Caki2 (cell line): ENCODE results near the gene CCL19. TPM values are rescaled to one million over a fixed set of nuclear protein-coding genes. Genes with fewer than 3 reads are reported as not detected.
"Not testable (repeated sequence)": the region's sequence is repeated elsewhere in the genome, so short reads cannot be mapped to it uniquely, and the experiment has no call there.

Experiments
- DNase-seq: peaks from one replicate; pipeline ENCODE4 v3.0.0-alpha.2; 2015; ENCODE audit warnings: low read depth
- in situ Hi-C: cut with HindIII; loops from 2 replicates; pipeline ENCODE4 v1.10.0; 2016; ENCODE audit warnings: low sequenced_read_pairs, low pct_unique_long_range_greater_than_20kb, mixed read lengths
- total RNA-seq: library from RNA; depleted of rRNA; stranded (reverse); fragments of >200 nt; shearing (Covaris generic); gene quantifications from 2 replicates; pipeline ENCODE4 v1.2.3, GENCODE V29; 2014; ENCODE audit warnings: low replicate concordance; rRNA removed

The CCL19 gene
- not detected in 2 replicates for total RNA-seq

DNA sequence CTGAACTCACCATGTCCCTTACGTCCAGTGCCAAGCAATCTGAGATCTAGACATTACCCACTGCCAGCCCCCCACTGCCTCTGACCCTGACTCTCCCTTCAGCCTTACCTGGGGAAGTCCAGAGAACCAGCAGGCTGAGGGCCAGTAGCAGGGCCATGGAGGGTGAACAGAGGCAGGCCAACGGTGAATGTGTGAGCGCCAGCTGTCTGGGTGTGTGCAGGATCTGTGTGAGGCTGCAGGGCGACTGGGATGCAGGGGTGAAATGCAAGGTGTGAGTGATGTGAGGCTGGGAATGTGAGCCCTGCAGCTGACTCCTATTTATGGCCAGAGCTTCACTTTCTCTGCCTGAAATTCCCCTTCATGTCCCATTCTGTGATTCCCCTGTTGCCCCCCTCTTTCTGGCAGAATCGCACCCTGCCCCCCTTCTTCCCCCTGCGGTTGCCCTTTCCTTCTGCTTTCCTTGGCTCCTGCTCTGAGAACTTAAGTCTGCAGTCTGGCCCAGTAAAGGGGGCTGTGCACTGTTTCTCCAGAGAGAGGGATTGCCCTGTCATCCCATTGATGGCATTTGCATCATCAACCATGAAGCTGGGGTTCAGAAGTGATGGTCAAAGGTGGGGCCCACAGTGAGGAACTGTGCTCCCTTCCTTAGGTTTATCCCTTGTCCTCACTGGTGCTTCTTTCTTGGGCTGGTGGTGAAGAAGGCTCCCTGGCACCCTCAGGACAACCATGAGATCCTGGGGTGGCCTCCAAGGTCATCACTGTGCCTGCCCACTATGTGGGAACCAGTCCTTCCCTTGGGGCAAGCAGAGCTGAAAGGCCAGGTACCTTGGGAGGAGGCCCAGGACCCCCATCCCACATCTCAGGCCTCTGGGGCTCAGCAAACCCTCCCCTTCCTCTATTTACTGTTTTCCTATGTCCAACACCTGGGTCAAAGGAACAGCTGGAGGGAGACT is at the start of gene CCL19:
Gene CCL19 (minus strand): TSS at position 294 of the 953 bp plus-strand sequence. CDS start 137 bp downstream, at position 157.
- in situ Hi-C loops = no loop called here

DNA sequence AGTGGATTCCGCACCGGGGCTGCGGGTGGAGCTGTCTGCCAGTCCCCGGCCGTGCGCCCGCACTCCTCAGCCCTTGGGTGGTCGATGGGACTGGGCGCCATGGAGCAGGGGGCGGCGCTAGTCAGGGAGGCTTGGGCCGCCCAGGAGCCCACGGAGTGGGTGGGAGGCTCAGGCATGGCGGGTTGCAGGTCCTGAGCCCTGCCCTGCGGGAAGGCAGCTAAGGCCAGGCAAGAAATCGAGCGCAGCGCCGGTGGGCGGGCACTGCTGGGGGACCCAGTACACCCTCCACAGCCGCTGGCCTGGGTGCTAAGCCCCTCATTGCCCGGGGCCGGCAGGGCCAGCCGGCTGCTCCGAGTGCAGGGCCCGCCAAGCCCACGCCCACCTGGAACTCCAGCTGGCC is 49.1 kb upstream of the CCL19 start:
- DNase-seq, in situ Hi-C loops: not testable (repeated sequence)

More for the DNA sequence above, at the start of gene CCL19:
- DNase-seq = no peak

DNA sequence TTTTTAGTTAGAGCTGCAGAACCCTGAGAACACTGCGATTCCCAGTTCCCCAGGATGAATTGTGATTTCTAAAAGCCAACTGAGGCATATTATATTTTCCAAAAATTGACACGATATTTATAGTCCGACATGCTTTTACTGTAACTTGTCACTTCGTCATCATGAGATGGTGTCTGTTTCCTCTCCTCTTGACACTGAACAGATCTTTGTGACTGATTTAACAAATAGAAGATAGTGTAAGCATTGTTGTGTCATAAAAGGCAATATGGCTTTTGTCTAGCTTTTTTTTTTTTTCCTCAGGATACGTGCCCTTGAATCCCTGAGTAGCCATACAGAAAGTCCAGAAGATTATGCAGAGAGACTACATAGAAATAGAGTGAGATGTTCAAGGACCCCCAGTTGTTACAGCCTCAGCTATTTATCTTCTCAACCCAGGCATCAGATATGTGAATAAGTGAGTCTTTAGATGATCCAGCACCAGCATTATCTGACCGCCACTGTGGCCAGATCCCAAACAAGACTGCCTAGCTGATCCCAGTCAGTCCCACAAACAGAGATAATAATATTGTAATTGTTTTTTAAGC is 46.7 kb upstream of the CCL19 start:
- no peak for DNase-seq
- in situ Hi-C loops = no loop called here

DNA sequence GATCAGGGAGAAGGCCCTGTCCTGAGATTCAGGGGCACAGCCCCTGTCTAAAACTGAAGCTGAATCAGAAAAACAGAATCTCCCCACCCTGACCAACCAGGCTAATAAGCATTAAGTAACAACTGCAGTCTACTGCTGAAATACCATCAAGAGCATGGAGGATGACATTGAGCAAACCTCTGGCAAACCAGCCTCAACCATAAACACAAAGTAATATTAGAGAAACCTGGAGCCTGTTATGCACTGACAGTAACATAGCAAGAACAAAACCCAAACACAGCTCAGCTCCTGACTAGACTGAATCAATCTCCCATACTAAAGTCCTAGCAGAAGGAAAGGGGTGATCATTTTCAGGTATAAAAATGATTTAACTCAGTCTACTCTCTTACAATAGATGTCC is 43.6 kb upstream of the CCL19 start:
- in situ Hi-C loops = no loop called here
- DNase-seq = no peak

DNA sequence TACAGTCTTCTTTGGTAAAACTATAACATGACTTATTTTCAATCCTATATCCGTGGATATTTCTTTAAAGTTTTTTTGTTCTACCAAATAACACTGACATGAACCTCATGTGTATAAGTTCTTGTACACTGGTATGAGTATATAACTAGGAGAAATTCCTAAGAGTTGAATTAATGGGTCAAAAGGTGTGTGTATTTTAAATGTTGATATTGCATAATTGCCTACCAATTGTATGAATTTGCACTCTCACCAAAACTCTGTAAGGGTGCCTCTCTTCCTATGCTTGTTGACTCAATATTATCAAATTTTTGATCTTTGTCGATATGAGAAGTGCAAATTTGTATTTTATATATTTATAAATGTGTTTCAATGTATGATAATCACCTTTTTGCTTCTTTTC is 41.8 kb upstream of the CCL19 start:
- DNase-seq = no peak
- in situ Hi-C loops = no loop called here

DNA sequence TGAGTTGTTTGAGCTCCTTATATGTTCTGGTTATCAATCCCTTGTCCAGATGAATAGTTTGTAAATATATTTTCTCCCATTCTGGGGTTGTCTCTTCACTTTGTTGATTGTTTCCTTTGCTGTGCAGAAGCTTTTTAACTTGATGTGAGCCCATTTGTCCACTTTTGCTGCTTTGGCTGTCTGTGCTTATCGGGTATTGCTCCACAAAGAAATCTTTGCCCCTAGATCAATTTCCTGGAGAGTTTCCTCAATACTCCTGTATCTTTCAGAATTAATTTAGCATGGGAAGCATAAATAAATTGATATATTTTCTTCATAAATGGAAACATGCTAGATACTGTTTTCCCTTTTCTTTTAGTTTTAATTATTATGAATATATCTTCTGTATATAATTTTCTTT is 41.4 kb upstream of the CCL19 start:
- in situ Hi-C loops = no loop called here
- DNase-seq = no peak

DNA sequence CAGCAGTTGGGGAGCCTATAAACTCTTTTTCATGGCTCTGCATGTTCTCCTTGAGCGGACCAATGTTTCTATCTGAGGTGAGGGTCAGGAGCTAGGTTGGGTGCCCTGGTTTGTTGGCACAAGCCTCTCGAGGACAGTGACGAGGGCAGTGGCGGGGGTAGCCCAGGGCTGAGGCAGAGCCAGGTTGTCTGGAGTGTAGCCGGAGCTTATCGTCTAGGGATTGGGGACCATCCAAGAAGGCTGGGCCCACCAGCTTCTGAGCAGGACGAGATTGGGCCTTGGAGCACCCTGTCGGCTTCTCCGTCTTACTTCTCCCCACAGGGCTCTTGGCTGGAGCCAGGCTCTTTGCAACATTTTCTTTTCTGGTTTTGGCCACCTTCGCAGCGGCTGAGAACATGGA is 32.1 kb upstream of the CCL19 start:
- no peak for DNase-seq
- in situ Hi-C loops = no loop called here

DNA sequence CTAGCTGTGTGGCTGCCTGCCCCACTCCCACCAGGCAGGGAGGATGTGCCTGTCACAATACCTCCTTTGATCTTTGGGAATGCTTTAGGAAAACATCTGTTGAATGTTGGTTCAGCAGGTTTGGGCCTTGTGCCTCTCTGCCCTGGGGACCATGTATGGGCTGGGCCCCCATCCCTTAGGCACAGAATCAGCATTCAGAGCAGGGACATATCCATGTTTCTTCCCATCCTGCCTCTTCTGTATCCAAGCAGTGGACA is 28.6 kb upstream of the CCL19 start:
- DNase-seq, in situ Hi-C loops: not testable (repeated sequence)

DNA sequence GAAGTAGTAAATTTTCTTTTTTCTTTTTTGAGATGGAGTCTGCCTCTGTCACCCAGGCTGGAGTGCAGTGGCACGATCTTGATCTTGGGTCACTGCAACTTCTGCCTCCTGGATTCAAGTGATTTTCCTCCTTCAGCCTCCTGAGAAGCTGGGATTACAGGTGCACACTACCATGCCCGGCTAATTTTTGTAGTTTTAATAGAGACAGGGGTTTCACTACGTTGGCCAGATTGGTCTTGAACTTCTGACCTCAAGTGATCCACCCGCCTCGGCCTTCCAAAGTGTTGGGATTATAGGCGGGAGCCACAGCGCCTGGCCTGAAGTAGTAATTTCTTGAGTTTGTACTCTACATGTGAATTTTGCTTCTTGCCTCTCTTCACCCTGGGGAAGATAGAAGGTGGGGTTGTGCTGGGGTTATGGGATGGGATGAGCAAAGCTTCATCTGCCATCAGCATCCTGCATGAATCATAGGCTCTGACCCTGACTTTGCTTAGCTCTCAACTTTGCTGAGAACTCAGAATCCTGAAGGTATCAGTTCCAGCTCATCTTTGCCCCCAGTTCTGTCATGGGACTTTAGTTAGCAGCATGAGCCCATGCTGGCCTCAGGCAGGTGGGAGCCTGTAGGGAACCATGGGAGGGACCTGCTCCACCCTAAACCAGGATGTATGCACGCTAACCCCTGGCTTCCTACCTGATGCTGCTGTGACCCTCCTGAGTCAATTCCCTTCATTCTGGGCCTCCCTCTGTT is 28.1 kb upstream of the CCL19 start:
- in situ Hi-C loops = no loop called here
- no peak for DNase-seq

DNA sequence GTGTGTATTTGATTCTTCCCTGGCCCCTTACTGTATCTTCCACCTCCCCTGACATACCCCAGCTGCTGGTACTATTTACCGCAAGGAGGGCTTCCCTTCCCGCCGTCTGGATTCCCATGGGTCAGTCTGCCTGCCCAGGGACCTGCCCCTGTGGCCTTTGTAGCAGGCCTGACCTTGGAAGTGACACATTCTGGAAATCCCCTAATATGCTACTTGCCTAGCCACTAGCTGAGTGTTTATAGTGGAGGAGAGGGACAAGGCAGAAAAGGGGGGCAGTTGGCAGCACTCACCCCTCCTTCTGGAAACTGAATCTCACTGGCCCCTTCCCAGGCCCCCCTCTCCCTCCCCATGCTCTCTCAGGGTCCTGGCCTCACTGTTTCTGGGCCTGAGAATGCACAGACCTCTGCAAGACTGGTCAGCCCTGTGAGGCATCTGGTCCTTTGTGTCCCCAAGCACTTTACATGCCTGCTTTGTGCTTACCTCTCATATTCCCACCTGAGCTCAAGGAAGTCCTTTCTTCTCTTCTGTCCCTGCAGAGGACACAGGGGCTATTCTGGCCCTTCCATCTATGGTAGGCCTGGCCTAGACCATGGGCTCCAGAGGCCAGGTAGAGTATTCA is 27.0 kb upstream of the CCL19 start:
- DNase-seq = peak; percentile 16

DNA sequence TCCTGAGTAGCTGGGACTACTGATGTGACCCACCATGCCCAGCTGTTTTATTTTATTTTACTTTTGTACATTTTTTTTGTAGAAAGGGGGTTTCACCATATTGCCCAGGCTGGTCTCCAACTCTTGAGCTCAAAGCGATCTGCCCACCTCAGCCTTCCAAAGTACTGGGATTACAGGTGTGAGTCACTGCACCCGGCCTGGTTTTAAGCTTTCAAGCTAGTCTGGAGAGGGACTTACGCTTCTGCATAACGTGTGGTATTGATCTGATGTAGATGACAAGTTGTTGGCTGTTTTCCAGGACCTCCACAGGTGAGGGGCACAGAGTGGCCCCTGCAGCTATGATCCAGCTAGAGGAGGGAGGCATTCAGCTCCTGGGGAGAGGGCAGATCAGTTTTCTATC is 25.6 kb upstream of the CCL19 start:
- no peak for DNase-seq
- in situ Hi-C loops = no loop called here

More for the DNA sequence above, 27.0 kb upstream of the CCL19 start:
- in situ Hi-C loops = no loop called here

DNA sequence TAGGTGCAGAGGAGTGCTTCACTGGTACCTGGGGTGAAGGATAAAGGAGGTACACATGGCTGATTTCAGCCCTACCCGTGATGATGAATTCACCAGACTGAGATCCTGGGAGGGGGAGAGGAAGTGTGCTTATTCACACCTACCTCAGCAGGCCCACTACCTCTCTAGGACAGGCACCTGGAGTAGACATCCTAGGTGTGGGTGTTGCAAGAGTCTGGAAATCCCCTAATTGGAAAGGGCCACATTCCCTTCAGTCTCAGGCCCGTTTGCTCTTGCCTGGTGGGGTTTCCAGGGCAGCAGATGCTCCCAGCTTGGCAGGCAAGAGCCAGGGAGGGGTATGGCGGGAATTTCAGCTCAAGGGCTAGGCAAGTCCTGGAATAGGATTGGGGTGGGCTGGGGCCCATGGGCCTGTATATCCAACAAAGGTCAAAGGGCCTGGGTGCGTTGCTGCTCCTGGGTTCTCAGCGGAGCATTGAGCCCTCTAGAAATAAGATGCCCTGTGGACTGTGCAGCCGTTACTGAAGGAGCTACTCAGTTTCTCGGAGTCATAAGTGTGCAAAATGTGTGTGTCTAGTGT is 24.7 kb upstream of the CCL19 start:
- in situ Hi-C loops = no loop called here
- no peak for DNase-seq

DNA sequence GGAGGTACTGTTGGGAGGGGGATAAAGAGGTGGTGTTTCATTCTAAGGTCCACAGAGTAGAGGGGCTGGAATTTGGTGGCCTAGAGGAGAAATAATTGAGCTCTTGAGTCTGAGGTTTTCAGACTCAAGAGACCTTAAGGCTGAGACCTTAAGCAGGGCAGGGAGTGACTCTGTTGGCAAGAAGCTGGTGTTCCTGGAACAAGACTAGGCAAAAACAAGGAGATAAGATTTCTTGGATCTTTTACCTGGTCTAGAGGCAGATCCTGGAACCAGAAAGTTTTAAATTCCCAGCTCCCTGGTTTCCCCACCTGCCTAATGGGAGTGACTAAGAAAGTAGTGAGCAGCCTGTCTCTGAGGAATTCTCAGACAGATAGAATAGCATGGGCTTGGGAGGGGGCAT is 22.9 kb upstream of the CCL19 start:
- DNase-seq = no peak
- in situ Hi-C loops = no loop called here

DNA sequence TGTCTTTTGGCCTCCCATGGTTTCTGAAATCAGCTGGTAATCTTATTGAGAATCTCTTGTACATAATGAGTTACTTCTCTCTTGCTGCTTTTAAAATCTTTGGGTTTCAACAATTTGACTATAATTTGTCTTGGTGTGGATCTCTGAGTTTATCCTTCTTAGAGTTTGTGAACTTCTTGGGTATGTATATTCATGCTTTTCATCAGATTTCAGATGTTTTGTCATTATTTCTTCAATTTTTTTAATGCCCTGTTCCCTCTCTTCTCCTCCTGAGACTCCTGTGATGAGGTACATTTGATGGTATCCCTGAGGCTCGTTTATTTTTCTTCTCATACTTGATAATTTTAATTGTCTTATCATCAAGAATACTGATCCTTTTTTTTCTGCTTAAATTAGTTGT is 21.1 kb upstream of the CCL19 start:
- in situ Hi-C loops = no loop called here
- DNase-seq = no peak

DNA sequence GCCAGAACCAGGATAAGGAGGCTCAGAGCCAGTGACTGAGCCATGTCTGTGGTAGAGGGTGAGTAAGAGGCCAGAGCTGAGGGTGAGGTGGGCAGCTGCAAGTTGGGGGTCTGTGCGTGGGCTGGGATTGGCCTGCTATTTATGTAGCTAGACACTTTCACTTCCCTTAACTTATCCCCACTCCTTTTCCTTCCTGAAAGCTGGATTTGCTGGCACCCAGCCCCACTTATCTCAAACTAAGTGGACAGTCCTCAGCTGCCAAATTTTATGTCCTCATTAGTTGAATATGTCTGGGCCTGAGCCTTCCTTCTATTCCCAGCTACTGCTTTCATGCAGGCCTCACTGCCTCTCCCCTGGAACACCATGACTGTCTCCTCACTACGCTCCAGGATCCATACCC is 18.9 kb upstream of the CCL19 start, which contains the start of gene CCL21:
Gene CCL21 (minus strand): TSS at position 114 of the 400 bp plus-strand sequence. CDS start 70 bp downstream, at position 44.
- in situ Hi-C loops = no loop called here
- no peak for DNase-seq

DNA sequence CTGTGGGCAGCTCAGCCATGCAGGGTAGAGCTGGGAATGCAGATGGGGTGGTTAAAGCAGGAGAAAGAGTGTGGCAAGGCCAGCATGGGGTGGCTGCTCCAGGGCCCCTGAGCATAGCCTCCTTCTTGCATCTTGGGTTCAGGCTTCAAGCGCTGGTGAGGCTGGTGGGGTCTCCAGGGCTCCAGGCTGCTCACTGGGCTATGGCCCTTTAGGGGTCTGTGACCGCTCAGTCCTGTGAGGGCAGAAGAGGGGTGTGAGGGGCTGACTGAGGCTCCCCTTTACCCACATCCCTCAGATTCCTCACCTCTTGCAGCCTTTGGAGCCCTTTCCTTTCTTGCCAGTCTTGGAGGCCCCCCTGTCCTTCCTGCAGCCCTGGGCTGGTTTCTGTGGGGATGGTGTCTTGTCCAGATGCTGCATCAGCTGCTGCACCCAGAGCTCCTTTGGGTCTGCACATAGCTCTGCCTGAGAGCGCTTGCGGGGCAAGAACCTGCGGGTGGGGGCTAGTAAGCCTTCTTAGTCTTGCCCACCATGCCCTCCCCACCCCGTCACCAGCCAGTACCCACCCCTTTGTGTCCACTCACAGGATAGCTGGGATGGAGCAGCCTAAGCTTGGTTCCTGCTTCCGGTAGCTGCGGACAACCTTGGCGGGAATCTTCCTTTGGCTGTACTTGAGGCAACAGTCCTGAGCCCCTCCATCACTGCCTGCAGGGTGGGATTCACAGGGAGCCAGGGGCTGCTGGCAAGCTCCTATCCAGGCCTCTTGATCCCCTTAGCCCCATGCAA is 18.3 kb upstream of the CCL19 start:
- in situ Hi-C loops = no loop called here
- no peak for DNase-seq

DNA sequence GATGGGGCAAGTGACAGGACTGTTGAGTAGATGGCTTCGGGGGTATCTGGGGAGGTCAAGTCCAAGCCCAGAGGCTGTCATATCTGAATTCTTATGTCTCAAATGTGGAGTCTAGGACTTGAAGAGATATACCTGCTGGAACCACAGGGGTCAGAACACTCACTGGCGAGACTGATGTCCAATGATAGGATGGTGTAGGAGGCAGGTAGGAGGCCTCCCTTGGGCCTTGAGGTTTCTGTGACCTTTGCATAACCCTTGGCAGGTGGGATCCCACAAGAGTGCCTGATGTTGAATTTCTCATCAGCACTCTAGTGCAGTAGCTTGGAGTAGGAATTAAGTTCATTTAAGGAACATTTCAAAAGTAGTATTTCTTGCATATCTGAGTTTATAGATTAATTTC is 16.1 kb upstream of the CCL19 start:
- in situ Hi-C loops = no loop called here
- DNase-seq = no peak
